Stimulated activated CD4-positive, alpha-beta T cell treated with anti-CD3 and anti-CD28 coated beads, Interleukin-4, amount 100 ng/mL, for 4 hours (primary cell): Measurements from ENCODE around the gene FKBP14.
A peak's percentile ranks its signal among the peaks of the same experiment; 100 is the strongest.
"Not testable (repeated sequence)": the region's sequence is repeated elsewhere in the genome, so short reads cannot be mapped to it uniquely, and the experiment has no call there.

Source experiments
- DNase-seq, 2 experiments: peaks; one replicate each; pipeline ENCODE4 v3.0.0-alpha.2; 2020

The FKBP14 gene

DNA sequence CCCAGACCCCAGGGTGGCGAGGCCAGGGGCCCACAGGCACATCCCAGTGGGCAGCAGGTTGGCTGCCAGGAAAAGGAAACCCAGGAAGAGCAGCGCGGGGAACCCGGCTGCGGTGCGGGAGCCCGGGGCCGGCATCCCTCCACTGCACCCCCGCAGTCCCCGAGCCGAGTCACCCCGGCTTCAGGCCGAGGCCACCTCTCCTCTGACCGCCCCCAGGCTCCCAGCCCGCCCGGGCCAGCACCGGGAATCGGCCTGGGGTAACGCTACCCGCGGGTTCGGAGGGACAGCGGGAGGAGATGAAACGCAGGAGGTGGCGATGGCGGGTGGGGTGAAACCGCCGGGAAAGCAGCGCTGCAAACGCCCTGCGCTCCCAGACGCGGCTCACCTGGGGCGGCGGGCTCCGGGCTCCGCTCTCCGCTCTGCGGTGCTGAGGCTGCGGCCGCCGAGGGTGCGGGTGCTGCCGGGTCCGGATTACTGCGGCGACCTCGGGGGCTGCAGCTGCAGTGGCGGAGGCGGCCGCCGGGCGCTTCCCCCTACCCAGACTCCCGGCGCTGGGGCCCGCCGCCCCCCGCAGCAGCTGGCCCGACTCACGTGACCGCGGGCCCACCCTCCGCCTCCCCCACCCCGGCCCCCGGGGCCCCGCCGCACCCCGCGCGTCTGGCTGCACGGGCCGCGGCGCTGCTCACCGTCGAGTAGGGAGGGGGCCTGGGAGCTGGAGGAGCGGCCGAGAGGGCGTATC is 37.1 kb downstream of the FKBP14 start, which contains the start of gene SCRN1:
Gene SCRN1 (minus strand): TSS at position 545 of the 739 bp plus-strand sequence. CDS start 20,734 bp downstream, outside the sequence.
- peak in 1 of 2 experiments; percentile 18 for DNase-seq

DNA sequence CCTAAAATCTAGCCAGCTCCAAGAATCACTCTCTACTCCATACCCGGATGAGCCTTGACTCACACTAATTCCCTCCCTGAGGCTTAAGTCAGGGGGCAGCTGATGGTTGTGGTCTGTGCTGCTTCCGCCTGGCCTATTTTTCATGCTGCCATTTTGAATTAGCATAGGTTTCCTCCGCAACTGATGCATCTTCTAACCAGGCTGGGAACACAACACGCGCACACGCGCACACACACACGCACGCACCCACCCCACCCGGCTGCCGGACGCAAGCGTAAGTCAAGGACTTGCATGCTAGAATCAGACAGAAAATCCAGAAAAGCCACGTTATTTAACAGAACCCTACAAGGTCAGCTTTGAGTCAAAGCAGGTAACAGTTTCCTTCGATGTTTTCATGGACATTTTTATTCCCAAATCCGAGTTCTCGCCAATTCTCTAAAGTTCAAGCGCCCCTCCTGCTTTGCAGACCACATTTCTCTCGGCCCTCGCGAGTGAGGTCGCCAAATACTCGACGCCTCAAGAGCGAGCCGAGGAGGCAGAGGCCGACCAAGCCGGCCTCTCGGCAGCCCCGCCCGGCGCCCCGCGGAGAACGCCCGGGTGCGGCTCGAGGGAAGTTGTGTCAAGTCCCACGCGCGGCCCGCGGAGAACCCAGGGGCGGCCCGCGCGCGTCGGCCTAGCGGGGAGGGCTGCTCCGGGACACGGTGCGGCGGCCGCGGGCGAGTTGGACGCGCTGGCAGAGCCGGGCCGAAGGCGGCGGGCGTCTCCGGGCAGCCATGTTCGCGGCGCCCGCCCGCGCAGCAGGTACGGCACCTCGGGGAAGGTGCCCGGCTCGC is 37.9 kb downstream of the FKBP14 start:
- peak in 1 of 2 experiments; percentile 21 for DNase-seq

DNA sequence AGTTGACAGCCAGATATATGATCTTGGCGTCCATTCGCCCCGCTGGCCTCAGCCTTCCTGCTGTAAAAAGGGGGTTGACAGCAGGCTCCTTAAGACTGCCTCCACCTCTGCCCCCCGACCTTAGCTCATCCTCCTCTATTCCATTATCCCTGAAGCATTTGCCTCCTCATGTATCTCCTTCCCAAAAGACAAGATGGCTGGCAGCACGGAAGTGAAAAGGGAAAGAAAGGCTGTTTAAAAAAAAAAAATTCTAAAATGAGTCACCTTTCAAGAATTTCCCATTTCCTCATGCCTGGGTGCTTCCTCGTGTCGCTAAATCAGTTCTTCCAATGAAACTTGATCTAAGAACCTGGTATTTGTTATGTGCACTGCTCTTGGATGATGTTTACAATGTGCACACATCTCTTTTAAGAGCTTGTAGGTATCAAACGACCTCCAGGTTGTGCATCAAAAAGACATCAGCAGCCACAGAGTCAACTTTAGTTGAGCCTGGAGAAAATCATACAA is 38.6 kb downstream of the FKBP14 start:
- no peak for DNase-seq

DNA sequence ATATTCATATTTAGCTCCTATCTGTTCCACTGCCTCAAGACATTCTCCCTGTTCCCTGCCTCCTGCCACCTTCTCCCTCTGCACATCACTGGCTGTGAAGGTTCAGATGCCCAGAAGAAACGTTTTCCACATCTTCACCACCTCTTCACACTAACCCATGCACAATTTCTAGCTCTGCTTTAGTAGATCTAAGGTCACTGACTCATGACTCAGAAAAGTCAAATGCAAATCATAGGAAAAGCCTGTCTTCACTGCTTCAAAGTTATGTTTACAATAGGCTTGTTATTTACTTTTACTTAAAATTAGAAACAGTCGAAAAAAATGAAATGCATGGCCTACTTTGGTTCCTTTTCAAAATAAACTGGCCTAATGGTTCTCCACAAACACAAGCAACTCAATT is 39.4 kb downstream of the FKBP14 start:
- no peak for DNase-seq

DNA sequence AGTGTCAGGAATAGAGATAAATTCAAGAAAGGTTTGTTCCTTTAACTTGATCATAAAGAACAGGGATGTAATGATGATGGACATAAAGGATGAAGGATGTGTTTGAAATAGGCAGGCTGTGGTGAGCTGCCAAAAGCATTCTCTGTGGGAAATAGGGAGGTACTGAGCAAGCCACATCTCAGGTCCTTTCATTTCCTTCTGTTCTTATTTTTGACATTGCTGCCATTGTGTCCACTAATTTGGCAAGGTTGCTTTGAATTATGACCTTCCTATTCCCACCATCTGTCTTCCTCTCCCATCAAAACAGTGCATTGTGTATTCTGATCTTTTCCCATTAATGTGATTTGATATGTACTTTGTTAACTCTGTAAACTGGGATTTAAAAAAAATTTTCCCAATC is 46.4 kb downstream of the FKBP14 start:
- no peak for DNase-seq

DNA sequence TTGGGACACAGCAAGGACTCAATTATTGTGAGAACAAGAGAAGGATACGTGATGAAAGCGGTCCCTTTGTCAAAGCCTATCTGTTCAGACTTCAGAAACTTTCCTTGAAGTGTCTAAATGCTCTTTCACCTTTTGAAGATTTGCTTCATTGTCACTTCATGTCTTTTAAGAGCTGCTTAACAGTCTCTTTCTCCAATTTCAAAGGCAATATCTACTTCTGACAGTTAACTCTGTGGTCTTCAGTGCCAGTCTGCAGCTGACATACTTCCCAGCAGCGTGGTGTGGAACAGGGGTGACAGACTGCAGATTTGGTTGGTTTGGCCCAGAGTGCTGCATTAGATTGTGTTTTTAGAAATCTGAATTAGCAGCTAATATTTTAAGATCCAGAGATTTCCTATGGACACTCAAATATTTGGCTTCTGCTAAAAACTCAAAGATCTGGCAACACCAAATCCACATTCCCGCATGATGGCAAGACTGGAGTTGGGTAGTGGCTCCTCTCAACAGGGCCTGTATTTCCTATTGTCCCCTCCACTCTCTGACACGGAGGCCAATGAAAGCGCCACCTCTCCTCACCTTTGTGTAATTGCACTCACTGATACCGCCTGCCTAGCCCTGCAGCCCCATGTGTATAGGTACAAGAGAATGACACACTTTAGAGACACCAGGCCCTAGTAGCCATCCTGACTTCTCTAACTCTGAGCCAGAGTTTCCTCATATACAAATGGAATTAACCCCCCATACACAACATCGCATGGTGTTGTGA is 48.4 kb downstream of the FKBP14 start:
- no peak for DNase-seq

DNA sequence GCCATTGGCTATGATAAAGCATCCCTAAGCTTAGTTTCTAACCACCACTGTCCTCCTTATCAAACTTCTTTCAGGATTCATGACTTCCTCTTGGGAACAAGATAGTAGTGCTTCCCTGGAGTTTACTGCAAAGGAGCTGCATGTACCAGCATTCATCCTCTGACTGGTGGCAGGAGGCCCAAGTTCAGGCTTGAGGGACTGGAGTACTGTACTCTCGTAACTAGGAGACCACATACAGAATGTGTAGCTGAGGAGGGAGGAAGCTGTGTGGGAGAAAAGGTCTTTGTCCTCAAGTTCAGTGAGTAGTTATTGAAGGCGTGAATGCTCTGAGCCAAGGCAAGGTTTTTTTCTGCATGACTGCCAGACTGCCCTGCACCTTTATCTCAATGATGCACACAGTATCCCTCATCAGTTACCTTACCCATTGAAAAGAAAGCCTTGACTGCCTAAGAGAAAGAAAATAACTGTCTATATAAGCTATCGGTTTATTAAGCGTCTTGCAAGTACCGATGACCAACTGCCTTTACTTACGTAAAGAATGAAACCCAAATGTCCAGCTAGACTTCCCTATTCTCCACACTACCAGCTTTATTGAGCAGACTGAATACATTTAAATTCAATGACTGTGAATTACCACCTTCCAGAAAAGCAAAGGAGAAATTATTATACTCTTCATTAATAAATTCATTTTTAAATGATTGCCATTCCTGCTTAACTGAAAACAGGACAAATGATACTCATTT is 49.7 kb downstream of the FKBP14 start:
- no peak for DNase-seq

DNA sequence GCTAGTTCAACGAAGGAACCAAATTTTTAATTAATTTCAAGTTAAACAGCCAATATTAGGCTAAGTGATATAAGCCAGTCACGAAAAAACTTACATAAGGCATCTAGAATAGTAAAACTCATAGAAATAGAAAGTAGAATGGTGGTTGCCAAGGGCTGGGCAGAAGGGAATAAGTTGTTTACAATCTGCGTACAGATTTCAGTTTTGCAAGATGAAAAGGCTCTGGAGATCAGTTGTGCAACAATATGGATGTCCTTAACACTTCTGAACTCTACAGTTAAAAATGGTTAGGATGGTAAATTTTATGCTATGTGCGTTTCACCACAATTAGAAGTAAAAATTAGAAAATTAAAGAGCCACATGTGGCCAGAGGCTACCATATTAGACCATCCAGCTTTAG is 50.2 kb downstream of the FKBP14 start:
- DNase-seq: no peak

DNA sequence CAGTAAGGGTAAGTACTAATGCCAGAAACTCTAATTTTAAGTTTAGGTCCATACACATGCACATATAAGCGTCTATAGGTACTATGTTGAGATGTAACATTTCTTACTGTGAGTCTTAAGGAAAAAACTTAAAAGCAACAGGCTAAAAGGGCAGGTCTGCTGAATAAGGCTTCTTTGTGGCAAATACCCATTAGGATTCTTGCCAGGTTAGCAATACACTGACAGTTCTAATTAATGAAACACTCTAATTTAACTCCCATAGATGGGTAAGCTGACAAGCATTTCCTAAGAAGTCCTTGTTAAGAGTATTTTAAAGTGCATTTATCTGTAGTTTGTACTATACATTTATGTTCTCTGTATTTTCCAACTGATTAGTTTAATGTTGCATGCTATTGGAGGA is 50.9 kb downstream of the FKBP14 start:
- no peak for DNase-seq

DNA sequence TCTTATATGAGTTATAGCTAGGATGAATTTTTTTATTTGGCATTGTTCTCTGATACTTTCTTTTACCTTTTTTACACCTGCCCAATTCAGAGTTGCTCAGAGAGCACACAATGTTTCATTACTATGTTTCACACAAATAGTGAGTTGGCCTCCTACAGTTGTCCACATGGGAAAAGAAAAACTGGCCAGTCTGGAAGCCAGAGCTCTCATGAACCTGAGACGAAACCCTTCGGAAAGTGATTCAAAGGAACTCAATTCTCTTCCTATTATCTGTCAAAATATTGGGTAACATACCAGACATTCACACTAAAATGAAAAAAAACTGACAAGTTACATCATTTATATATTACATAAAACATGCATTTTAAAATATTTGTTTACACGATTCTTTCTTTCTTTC is 52.2 kb downstream of the FKBP14 start:
- no peak for DNase-seq

DNA sequence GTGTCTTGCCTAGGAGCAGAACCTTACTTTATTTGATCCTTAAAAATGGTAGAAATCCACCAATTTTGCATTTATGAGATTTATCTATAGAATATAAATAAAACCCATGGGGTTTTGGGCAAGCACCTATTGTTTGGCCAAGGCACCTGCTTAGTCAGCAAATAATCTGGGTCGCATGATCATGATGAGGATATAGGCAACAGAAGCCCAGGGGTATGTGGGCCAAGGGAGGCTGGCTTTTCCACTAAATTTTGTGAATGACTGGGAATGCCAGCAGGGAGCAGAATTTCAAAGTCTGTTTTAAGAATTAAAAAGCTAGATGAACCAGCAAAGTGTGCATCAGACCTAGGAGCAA is 54.2 kb downstream of the FKBP14 start:
- no peak for DNase-seq

DNA sequence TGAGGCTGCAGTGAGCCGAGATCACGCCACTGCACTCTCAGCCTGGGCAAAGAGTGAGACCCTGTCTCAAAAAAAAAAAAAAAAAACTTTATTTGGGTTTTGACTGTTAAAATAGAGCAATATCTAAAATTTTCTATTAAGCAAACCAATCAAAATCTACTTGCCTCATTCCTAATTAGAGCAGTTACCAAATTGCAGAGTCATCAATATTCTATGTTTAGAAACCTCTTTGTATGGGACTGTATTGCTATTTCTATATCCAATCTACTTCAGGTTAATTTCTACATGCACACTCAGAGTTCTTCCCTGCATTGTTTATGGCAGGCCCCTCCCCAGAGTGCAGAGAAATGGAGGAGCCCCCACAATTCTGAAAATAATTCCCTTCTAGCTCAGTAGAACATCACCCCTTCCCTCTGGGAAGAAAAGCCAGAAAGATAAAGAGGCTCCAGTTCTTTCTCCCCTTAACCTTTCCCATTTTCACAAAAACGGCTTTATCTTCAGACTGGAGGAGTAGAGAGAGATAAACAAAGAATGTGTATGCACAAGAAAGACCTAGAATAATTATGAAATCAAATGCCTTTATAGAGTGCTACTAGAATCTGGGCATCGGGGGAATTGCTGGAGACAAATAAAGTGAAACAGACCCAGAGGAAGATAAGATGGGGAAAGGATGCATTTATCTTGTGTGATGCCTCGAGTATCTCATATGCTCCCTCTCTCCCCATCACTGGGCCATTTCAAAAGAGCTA is 54.8 kb downstream of the FKBP14 start:
- DNase-seq: no peak

DNA sequence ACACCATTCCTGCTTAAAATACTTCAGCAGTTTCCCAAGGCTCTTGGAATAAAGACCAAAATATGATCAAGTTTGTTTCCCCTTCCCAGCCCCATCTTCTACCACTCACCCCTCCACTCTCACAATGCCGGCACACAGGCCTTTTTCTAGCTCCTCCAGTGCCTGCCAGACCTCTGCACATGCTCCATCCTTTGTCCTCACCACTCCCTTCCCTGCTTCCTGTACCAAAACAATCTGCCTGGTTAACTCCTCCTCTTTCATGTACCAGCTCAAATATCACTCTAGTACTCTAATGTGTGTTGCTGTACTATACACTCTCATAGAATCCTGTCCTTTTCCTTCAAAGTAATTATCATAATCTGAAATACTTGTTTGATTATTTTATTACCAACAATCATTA is 56.3 kb downstream of the FKBP14 start:
- DNase-seq: no peak

DNA sequence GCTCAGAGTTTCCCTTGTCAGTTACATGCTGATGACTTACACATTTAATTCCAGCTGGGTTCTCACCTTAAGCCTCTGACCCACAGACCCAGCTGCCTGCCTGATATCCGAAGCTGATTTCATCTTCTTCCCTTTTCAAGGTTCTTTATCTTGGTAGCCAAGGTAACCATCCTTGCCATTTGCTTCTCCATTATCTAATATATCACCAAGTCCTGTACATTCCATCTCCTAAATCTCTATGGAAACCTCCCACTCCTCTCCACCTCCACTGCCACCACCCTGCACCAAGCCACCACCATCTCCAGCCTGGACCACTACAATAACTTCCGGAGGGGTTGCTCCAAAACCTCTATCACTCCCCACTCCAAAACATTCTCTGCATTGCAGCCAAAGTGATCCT is 56.8 kb downstream of the FKBP14 start:
- DNase-seq: no peak

DNA sequence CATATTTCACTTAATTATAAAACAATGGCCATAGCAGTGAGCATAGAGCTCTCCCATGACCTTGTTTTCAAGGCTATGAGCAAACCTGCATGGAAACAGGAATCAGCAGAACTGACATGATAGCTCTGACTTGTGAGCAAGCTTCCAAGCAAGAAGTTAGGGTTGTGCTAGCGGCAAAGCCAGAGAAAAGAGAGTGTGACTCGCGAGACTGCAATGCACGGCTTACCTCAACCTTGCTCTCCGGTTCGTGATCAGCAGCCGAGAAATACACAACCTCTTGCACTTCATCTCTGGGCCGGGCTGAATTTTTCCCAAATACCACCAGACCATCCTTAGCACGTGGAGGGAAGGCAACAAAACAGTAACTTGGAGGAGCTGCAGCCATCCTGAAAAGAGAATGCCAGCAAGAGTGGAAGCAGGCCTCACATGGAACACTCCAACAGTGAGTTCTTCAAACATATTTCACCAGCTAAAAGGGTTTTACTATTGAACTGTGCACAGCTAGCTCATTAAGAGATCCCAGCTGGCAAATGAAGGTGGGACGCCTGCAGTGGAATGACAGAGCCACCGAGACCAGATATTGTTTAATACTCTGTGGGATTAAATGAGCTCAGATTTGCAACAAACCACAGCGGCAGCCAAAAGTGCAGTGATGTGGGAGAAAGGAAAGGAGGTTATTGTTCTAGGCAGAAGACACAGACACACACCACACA is 57.7 kb downstream of the FKBP14 start:
- DNase-seq: no peak

DNA sequence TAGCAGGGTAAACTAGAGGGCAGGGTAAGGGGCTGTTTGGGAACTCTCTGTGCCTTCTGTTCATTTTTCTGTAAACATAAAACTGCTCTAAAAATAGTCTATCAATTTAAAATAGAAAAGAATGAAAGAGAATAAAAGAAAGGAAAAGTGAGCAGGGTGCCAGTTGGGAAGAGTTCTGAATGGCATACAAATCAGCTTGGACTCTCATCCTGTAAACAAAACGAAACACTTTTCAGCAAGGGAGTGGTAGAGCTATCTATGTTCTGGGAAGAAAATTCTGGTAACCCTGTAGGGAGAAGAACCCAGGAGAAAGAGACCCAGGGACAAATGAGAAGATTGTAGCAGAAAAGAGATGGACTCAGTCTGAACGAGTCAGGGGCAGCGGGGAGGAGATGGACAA is 61.5 kb downstream of the FKBP14 start:
- no peak for DNase-seq

DNA sequence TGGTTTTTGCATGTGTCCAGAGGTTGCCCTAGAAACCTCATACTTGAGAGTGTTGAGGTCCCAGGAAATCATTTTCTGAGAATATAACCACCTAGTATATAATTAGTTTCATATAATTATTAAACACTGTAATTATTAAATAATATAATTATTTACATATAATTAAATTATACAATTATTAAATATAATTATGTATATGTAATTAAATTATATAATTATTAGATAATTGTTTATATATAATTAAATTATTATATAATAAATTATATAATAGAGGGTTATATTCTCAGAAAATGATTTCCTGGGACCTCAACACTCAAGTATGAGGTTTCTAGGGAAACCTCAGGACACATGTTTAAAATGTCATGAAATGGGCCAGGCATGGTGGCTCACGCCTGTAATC is 64.5 kb downstream of the FKBP14 start:
- DNase-seq: no peak

DNA sequence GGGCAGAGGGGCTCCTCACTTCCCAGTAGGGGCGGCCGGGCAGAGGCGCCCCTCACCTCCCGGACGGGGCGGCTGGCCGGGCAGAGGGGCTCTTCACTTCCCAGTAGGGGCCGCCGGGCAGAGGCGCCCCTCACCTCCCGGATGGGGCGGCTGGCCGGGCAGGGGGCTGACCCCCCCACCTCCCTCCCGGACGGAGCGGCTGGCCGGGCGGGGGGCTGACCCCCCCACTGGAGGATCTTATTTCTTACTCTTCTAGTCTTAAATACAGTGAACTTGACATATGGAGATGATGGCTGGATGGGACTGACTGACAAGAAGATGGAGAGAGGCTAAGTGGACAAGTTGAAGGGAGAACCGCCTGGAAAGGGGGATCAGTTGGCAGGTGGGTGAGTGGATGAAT is 64.9 kb downstream of the FKBP14 start:
- DNase-seq: not testable (repeated sequence)
